Measurements from ENCODE around the gene ZNF341. TPM values are rescaled to one million over a fixed set of nuclear protein-coding genes. Genes with fewer than 3 reads are reported as not detected.

ZNF341 gene
- total and polyA plus RNA-seq, 2 of the 8 experiments (the other 6 are each of a cell fraction or from before 2014, with no cell fraction given): 5.8 to 6.4 TPM

GRCh38 chr20:33701629-33702450 lies 30.0 kb upstream of the ZNF341 start:
- TF ChIP-seq SIX5 (IDR thresholded peaks at IDR 0.05; ENCODE audit: low read depth, low read length) (no peak), RNF2 (IDR thresholded peaks at IDR 0.05; ENCODE audit: borderline replicate concordance, low read depth, low read length, missing control alignments, poor library complexity, severe bottlenecking) (no peak), ATF3 (IDR thresholded peaks at IDR 0.05; ENCODE audit: insufficient read depth, low read depth, low read length) (no peak), NANOG (IDR thresholded peaks at IDR 0.05; ENCODE audit: insufficient read depth, low read depth, low read length, poor library complexity, severe bottlenecking) (no peak), CHD2 (IDR thresholded peaks at IDR 0.05; ENCODE audit: low read length) (no peak), POLR2AphosphoS5 (IDR thresholded peaks at IDR 0.05; ENCODE audit: low read depth, low read length) (no peak)
- CTCF ChIA-PET (ENCODE audit: partially characterized antibody): interaction anchor here (0.6 to 0.9 kb wide), 2 partner anchors 9 to 36 kb away, joined by 3 to 6 read pairs; no protein-coding TSS in a partner anchor
- H3K18ac ChIP-seq (ENCODE audit: extremely low read depth, low read length): no peak overlapping the region
- H3K56ac ChIP-seq (replicated peaks; ENCODE audit: insufficient read length, low read depth, low read length): no peak overlapping the region
- no peak overlapping the region for H3K23ac ChIP-seq (ENCODE audit: insufficient read length)
- H3K27me3 ChIP-seq (replicated peaks in 1 of 4; ENCODE audit: control insufficient read depth in 3 of 4, extremely low read depth in 1 of 4, insufficient read depth in 3 of 4, low read length in 3 of 4): no peaks in the 10 kb centered on the region; a peak in 1 of 7 replicates
- H3K36me3 ChIP-seq (ENCODE audit: control insufficient read depth in 2 of 4, insufficient read depth in 4 of 4, low read length in 3 of 4): no peaks in the 10 kb centered on the region; a peak in 1 of 8 replicates
- H2BK15ac ChIP-seq (ENCODE audit: low read length): no peak overlapping the region
- no peaks in the 10 kb centered on the region for H4K20me1 ChIP-seq (replicated peaks in 1 of 2; ENCODE audit: control insufficient read depth in 1 of 2, insufficient read depth in 2 of 2, low read length in 2 of 2)
- H2AK5ac ChIP-seq (ENCODE audit: low read depth, low read length): no peak overlapping the region
- no peak overlapping the region for H3K14ac ChIP-seq (ENCODE audit: insufficient read length)
- no peak overlapping the region for H4K8ac ChIP-seq (ENCODE audit: extremely low read depth, insufficient read depth, low read length)
- peaks cover 5 to 29% of the 10 kb centered on the region in 2 experiments; a peak in 2 of 4 replicates for H3K9me3 ChIP-seq (ENCODE audit: insufficient read depth in 2 of 2, low read depth in 1 of 2, low read length in 1 of 2)
- H3K4ac ChIP-seq (replicated peaks; ENCODE audit: insufficient read length, low read depth, low read length): no peak overlapping the region
- H2BK5ac ChIP-seq (ENCODE audit: low read depth, low read length): no peak overlapping the region
- DNase-seq (ENCODE audit: low read depth in 1 of 2, low spot score in 2 of 2) (no peak), FAIRE-seq (no peak)
- H2BK120ac ChIP-seq (replicated peaks; ENCODE audit: low read depth, low read length): no peak overlapping the region
- H3K79me2 ChIP-seq (ENCODE audit: control insufficient read depth in 1 of 2, insufficient read depth in 2 of 2, low read length in 2 of 2): no peaks in the 10 kb centered on the region
- no peaks in the 10 kb centered on the region for H3K79me1 ChIP-seq (ENCODE audit: low read depth, low read length)
- H3K4me2 ChIP-seq (ENCODE audit: insufficient read depth in 1 of 2, low read depth in 2 of 2, low read length in 2 of 2): no peak overlapping the region
- H3K9ac ChIP-seq (replicated peaks in 1 of 4; ENCODE audit: extremely low read depth in 1 of 4, low read depth in 3 of 4, low read length in 3 of 4): no peak overlapping the region
- no peaks in the 10 kb centered on the region for H3K23me2 ChIP-seq (ENCODE audit: low read depth, low read length)
- H3K4me1 ChIP-seq (replicated peaks in 1 of 4; ENCODE audit: control insufficient read depth in 3 of 4, insufficient read depth in 4 of 4, low read length in 3 of 4): no peaks in the 10 kb centered on the region
- H2AFZ ChIP-seq (ENCODE audit: low read length): no peak overlapping the region
- H2BK20ac ChIP-seq (ENCODE audit: low read length): no peak overlapping the region
- 81% methylated on average over 4 of the region's 27 CpGs; no CpG with 5 or more reads in 1 of the 2 experiments for WGBS, 2 experiments (ENCODE audit: extremely low coverage in 1 of 2, insufficient coverage in 1 of 2, insufficient read length in 1 of 2, insufficient replicate concordance in 2 of 2, low coverage in 1 of 2, low lambda C conversion rate in 2 of 2, missing lambda C conversion rate in 1 of 2)
- H3K4me3 ChIP-seq (ENCODE audit: extremely low read depth in 1 of 4, insufficient read depth in 2 of 4, low read depth in 3 of 4, low read length in 4 of 4): no peak overlapping the region
- H4K5ac ChIP-seq (ENCODE audit: insufficient read length, low read depth, low read length): no peak overlapping the region
- POLR2A ChIA-PET (ENCODE audit: partially characterized antibody): no interaction called here
- H2BK12ac ChIP-seq (ENCODE audit: low read depth, low read length): no peak overlapping the region
- H3K27ac ChIP-seq (ENCODE audit: low read depth, low read length): no peak overlapping the region
- H4K91ac ChIP-seq (replicated peaks; ENCODE audit: insufficient read length, low read length): no peak overlapping the region

Data from H1 (cell line).